GM12878 (cell line): ENCODE measurements around the gene RIMBP2. TPM values are rescaled to one million over a fixed set of nuclear protein-coding genes. Genes with fewer than 3 reads are reported as not detected.

Experiments used
- ATAC-seq: fragments of 200-7000 bp; cut with Tn5 transposase; 3 replicates; pipeline ENCODE4 v1.9.1; 2020; ENCODE audit warnings: mild to moderate bottlenecking, moderate library complexity
- BruUV-seq: library from RNA; stranded (reverse); fragments of 400-500 nt; replicated peaks from 2 replicates; lab custom pipeline; 2021; lab: Mats Ljungman, UMichigan
- CTCF ChIA-PET: fragments of 300-600 bp; sonication (Branson Sonifier 250); formaldehyde crosslinking; extraction: SDS; loops from one replicate; lab custom pipeline; 2021; ENCODE audit warnings: inconsistent platforms; lab: Yijun Ruan, JAX
- POLR2A ChIA-PET: fragments of 350-600 bp; formaldehyde crosslinking; extraction: SDS; loops from one replicate; lab custom pipeline; 2021; ENCODE audit warnings: inconsistent platforms; lab: Charles Lee
- RAD21 ChIA-PET: fragments of 300-600 bp; sonication (Branson Sonifier 250); formaldehyde crosslinking; loops from one replicate; lab custom pipeline; 2023; ENCODE audit warnings: antibody characterized with exemption; ENCODE audit not compliant: unreplicated experiment; lab: Charles Lee
- SMC1A ChIA-PET: fragments of 300-600 bp; sonication (Branson Sonifier 250); formaldehyde crosslinking; loops from one replicate; lab custom pipeline; 2023; ENCODE audit not compliant: unreplicated experiment, uncharacterized antibody; lab: Charles Lee
- DNase-seq: peaks from one replicate; pipeline ENCODE4 v3.0.0-alpha.2; 2011; ENCODE audit warnings: low read depth, low spot score
- FAIRE-seq: peaks from 3 replicates; lab custom pipeline; 2011; peaks lifted over from hg19 to GRCh38; lab: Jason Lieb, UNC
- H2AFZ ChIP-seq: 2 replicates; pipeline ENCODE4 v1.6.0; 2011; ENCODE audit warnings: low read depth, low read length, control low read depth; ENCODE audit not compliant: control insufficient read depth
- H3K27ac ChIP-seq: 2 replicates; pipeline ENCODE4 v1.5.1; 2011; ENCODE audit warnings: control low read depth; ENCODE audit not compliant: control insufficient read depth, insufficient read depth
- H3K27me3 ChIP-seq, 2 experiments: replicated peaks in 1 of 2; 2 replicates each; pipeline versions ENCODE4 v1.6.0 to v1.6.1; 2011; ENCODE audit warnings: low read length in 1 of 2; ENCODE audit not compliant: control insufficient read depth in 2 of 2, insufficient read depth in 2 of 2
- H3K36me3 ChIP-seq, 2 experiments: 2 replicates each; pipeline ENCODE4 v1.5.1; 2011; ENCODE audit warnings: low read length in 1 of 2; ENCODE audit not compliant: control insufficient read depth in 2 of 2, insufficient read depth in 2 of 2
- H3K4me1 ChIP-seq: 2 replicates; pipeline ENCODE4 v1.6.1; 2011; ENCODE audit warnings: mild to moderate bottlenecking, low read length, moderate library complexity, mixed read lengths; ENCODE audit not compliant: control insufficient read depth, insufficient read depth
- H3K4me2 ChIP-seq: 2 replicates; pipeline ENCODE4 v1.6.0; 2011; ENCODE audit warnings: control low read depth; ENCODE audit not compliant: control insufficient read depth, insufficient read depth
- H3K4me3 ChIP-seq: fragments of 200-600 bp; sonication (generic); 2 replicates; pipeline ENCODE4 v1.5.1; 2016
- H3K79me2 ChIP-seq: 2 replicates; pipeline ENCODE4 v1.6.0; 2011; ENCODE audit warnings: low read length; ENCODE audit not compliant: control insufficient read depth, insufficient read depth
- H3K9ac ChIP-seq: 2 replicates; pipeline ENCODE4 v1.8.0; 2011; ENCODE audit warnings: low read length, control low read depth, mixed read lengths; ENCODE audit not compliant: control insufficient read depth, insufficient read depth
- H3K9me3 ChIP-seq: replicated peaks from 3 replicates; pipeline ENCODE4 v1.5.1; 2011; ENCODE audit warnings: mild to moderate bottlenecking, low read length; ENCODE audit not compliant: control insufficient read depth, insufficient read depth
- H4K20me1 ChIP-seq: 2 replicates; pipeline ENCODE4 v1.6.0; 2011; ENCODE audit not compliant: control insufficient read depth, insufficient read depth
- ATF7 ChIP-seq: fragments of 450-650 bp; IDR thresholded peaks from 2 replicates; pipeline ENCODE4 v1.6.1; 2016; ENCODE audit warnings: low read depth, mild to moderate bottlenecking
- BHLHE40 ChIP-seq, 2 experiments: fragments of 450-650 bp in 1 of 2; IDR thresholded peaks; 2 replicates each; pipeline ENCODE4 v1.6.1; 2011 to 2017; ENCODE audit warnings: low read depth in 2 of 2, borderline replicate concordance in 1 of 2, improper control_type of control experiment in 1 of 2, low read length in 1 of 2, mild to moderate bottlenecking in 1 of 2
- CBX3 ChIP-seq: fragments of 200-600 bp; sonication (generic); IDR thresholded peaks from 2 replicates; pipeline ENCODE4 v1.6.1; 2016; ENCODE audit warnings: low read depth, borderline replicate concordance
- CEBPB ChIP-seq, 2 experiments: fragments of 150-350 bp in 1 of 2; IDR thresholded peaks; 2 replicates each; pipeline ENCODE4 v1.6.1; 2012 to 2014; ENCODE audit warnings: low read depth in 2 of 2, low read length in 2 of 2, borderline replicate concordance in 1 of 2, inconsistent platforms in 1 of 2
- HSF1 ChIP-seq: fragments of 150-350 bp; IDR thresholded peaks from 2 replicates; pipeline ENCODE4 v1.6.1; 2014; ENCODE audit warnings: mild to moderate bottlenecking, low read depth, low read length
- LARP7 ChIP-seq: fragments of 450-650 bp; IDR thresholded peaks from 2 replicates; pipeline ENCODE4 v1.6.1; 2017; ENCODE audit warnings: mild to moderate bottlenecking
- MYB ChIP-seq: fragments of 150-350 bp; IDR thresholded peaks from 2 replicates; pipeline ENCODE4 v1.6.1; 2014; ENCODE audit warnings: mild to moderate bottlenecking, low read depth, low read length, borderline replicate concordance
- SP1 ChIP-seq: IDR thresholded peaks from one replicate; pipeline ENCODE4 v1.6.1; 2011; ENCODE audit warnings: low read depth, low read length
- SREBF2 ChIP-seq: IDR thresholded peaks from 2 replicates; pipeline ENCODE4 v1.6.1; 2012; ENCODE audit warnings: mild to moderate bottlenecking, low read length
- WRNIP1 ChIP-seq: IDR thresholded peaks from 2 replicates; pipeline ENCODE4 v1.6.1; 2011; ENCODE audit warnings: low read depth, low read length, improper control_type of control experiment, borderline replicate concordance
- WGBS: methylation state at CpG from one replicate; pipeline ENCODE4 v1.1.6; 2016; ENCODE audit warnings: low lambda C conversion rate; ENCODE audit not compliant: insufficient replicate concordance, insufficient coverage; ENCODE audit errors: missing lambda C conversion rate; 5-methylcytosine and 5-hydroxymethylcytosine counted together
- in situ Hi-C: fragments of 300-500 bp; cut with MboI; formaldehyde crosslinking; loops from 9 replicates; pipeline ENCODE4 v1.14.3; 2018; ENCODE audit warnings: mixed read lengths
- intact Hi-C: fragments of 100-400 bp; cut with micrococcal nuclease; formaldehyde crosslinking; loops from one replicate; pipeline ENCODE4 v1.14.2; 2022; ENCODE audit not compliant: unreplicated experiment
- polyA plus RNA-seq, 11 experiments: library from polyadenylated mRNA; depleted of rRNA in 4 of 11; unstranded in 6 of 11; stranded (reverse) in 5 of 11; fragments of >200 nt; fragmentation: Nextera tagmentation in 4 of 11; fragmentation: Illumina TruSeq in 1 of 11; extraction: Ambion mirVana in 4 of 11; extraction: Trizol in 1 of 11; gene quantifications; 1 replicate in 1 of 11; 2 replicates in 10 of 11; pipeline versions ENCODE4 v1.2.1 to v1.2.3, GENCODE V29; 2011 to 2016; ENCODE audit warnings: inconsistent platforms in 2 of 11, missing spikeins in 2 of 11, low read depth in 1 of 11
- total RNA-seq, 4 experiments: library from RNA; depleted of rRNA in 3 of 4; stranded (reverse); fragments of >200 nt in 3 of 4; fragmentation: Illumina TruSeq in 1 of 4; extraction: Trizol in 1 of 4; gene quantifications; 2 replicates each; pipeline versions ENCODE4 v1.2.1 to v1.2.3, GENCODE V29; 2013 to 2021
- TF ChIP-seq, protein P1 (sequence below): IDR thresholded peaks from 2 replicates; pipeline ENCODE4 v1.6.1; 2011; ENCODE audit warnings: mild to moderate bottlenecking, low read depth, low read length, moderate library complexity; ENCODE audit not compliant: insufficient replicate concordance
- TF ChIP-seq, protein P2 (sequence below): IDR thresholded peaks from 2 replicates; pipeline ENCODE4 v1.6.1; 2011; ENCODE audit warnings: low read depth, low read length, improper control_type of control experiment, borderline replicate concordance

RIMBP2 gene
- total and polyA plus RNA-seq, 10 of the 15 experiments (the other 5 are each of a cell fraction or from before 2014, with no cell fraction given) = 0.04 to 2.9 (median 0.07) TPM; not detected in 1

DNA sequence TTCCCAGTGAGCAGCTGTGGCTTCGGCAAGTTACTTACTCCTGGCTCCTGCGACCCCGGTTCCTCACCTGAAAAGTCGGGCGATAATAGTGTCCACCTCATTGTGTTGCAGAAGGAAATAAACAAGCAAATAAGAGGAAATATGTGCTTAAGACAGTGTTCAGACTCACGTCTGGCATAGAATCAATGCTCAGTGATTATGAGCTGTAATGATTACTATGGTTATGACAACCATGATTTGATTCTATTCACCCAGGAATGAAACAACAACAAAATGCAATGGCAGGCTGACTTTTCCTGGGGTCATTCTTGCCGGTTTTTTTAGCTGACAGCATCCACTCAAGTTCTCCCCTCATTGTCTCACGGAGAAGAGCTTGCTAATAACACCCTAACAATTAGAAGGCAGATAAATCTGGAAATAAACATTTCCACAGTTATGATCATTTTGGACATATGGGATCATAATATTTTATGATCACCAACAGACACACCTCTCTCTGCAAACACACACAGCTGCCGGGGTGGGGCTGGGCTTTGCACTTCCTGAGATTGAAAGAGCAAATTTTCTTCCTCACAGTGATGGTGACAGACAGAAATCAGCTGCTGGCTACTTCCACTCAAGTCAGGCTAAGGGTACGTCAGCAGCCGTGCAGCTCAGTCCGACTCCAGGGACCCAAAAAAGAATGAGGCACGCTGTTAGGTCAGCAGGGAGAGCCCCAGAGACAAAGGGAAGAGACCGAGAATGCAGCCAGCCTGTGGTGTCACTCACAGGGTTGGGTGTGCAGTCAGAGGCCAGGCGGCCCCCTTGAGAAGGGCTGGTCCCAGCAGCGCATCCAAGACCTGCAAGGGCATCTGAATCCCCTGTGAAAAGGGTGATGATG is 158.0 kb downstream of the RIMBP2 start:
- POLR2A ChIA-PET = no interaction called here
- TF ChIP-seq HSF1 (no peak), WRNIP1 (no peak)

GRCh38 chr12:130557201-130557600 is 158.9 kb downstream of the RIMBP2 start:
- Histone ChIP-seq H3K4me2 (no peak overlapping the region), H3K27ac (no peak overlapping the region), H2AFZ (no peak overlapping the region), H3K4me1 (no peaks in the 10 kb centered on the region), H3K79me2 (no peaks in the 10 kb centered on the region), H3K4me3 (no peak overlapping the region), H3K36me3 (no peaks in the 10 kb centered on the region), H4K20me1 (no peaks in the 10 kb centered on the region), H3K9ac (no peak overlapping the region), H3K27me3 (no peaks in the 10 kb centered on the region), H3K9me3 (no peaks in the 10 kb centered on the region; the same call in 2 of the 3 replicates)
- FAIRE-seq = no peak
- no peak for ATAC-seq
- no TSS peak for BruUV-seq
- DNase-seq = no peak
- ChIA-PET RAD21 (no interaction called here), POLR2A (no interaction called here), CTCF (interaction anchor here (1.0 kb wide), 1 partner anchor 9 kb away, joined by 3 read pairs; no protein-coding TSS in a partner anchor), SMC1A (interaction anchor here (1.6 kb wide), 1 partner anchor 19 kb away, joined by 3 read pairs; no protein-coding TSS in a partner anchor)
- WGBS = 25% methylated on average over 9 of the region's 9 CpGs
- in situ Hi-C loops = no loop called here
- intact Hi-C loops = no loop called here
- TF ChIP-seq CEBPB (IDR thresholded peaks at IDR 0.05; ENCODE audit: borderline replicate concordance in 1 of 2, low read depth in 2 of 2, low read length in 2 of 2) (no peak), MYB (no peak), CBX3 (no peak), LARP7 (no peak), SP1 (no peak), ATF7 (no peak), BHLHE40 (IDR thresholded peaks at IDR 0.05; ENCODE audit: borderline replicate concordance in 1 of 2, low read depth in 2 of 2, low read length in 1 of 2) (no peak), SREBF2 (no peak)
- TF ChIP-seq, protein P1, sequence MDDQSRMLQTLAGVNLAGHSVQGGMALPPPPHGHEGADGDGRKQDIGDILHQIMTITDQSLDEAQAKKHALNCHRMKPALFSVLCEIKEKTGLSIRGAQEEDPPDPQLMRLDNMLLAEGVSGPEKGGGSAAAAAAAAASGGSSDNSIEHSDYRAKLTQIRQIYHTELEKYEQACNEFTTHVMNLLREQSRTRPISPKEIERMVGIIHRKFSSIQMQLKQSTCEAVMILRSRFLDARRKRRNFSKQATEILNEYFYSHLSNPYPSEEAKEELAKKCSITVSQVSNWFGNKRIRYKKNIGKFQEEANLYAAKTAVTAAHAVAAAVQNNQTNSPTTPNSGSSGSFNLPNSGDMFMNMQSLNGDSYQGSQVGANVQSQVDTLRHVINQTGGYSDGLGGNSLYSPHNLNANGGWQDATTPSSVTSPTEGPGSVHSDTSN = no peak
- TF ChIP-seq, protein P2, sequence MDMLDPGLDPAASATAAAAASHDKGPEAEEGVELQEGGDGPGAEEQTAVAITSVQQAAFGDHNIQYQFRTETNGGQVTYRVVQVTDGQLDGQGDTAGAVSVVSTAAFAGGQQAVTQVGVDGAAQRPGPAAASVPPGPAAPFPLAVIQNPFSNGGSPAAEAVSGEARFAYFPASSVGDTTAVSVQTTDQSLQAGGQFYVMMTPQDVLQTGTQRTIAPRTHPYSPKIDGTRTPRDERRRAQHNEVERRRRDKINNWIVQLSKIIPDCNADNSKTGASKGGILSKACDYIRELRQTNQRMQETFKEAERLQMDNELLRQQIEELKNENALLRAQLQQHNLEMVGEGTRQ = no peak

More for the DNA sequence above, 158.0 kb downstream of the RIMBP2 start:
- no TSS peak for BruUV-seq
- no peak overlapping the region for H3K4me3 ChIP-seq
- no peaks in the 10 kb centered on the region for H4K20me1 ChIP-seq
- DNase-seq = no peak
- no peak for ATAC-seq
- no peaks in the 10 kb centered on the region; the same call in 2 of the 3 replicates for H3K9me3 ChIP-seq
- RAD21 ChIA-PET = interaction anchor here (0.7 to 1.0 kb wide), 2 partner anchors 10 to 20 kb away, joined by 3 read pairs; no protein-coding TSS in a partner anchor
- SMC1A ChIA-PET = interaction anchor here (1.6 kb wide), 1 partner anchor 18 kb away, joined by 3 read pairs; no protein-coding TSS in a partner anchor
- no peaks in the 10 kb centered on the region for H3K36me3 ChIP-seq
- CTCF ChIA-PET = no interaction called here
- in situ Hi-C loops = no loop called here
- FAIRE-seq = no peak
- no peak overlapping the region for H2AFZ ChIP-seq
- H3K27ac ChIP-seq = no peak overlapping the region
- H3K4me1 ChIP-seq = no peaks in the 10 kb centered on the region
- H3K9ac ChIP-seq = no peak overlapping the region
- H3K79me2 ChIP-seq = no peaks in the 10 kb centered on the region
- no peak overlapping the region for H3K4me2 ChIP-seq
- 30% methylated on average over 14 of the region's 16 CpGs for WGBS
- intact Hi-C loops = no loop called here
- no peaks in the 10 kb centered on the region for H3K27me3 ChIP-seq
